GM12892 (cell line): ENCODE measurements around the gene SETD3.

Experiments
- POLR2A ChIP-seq: IDR thresholded peaks from 2 replicates; pipeline ENCODE4 v1.6.1; 2011; ENCODE audit warnings: low read depth, low read length, control low read depth
- POLR2AphosphoS5 ChIP-seq: IDR thresholded peaks from 2 replicates; pipeline ENCODE4 v1.6.1; 2011; ENCODE audit warnings: low read depth, low read length, control low read depth

- TF ChIP-seq POLR2A: no peak
- TF ChIP-seq POLR2AphosphoS5: no peak
These were observed 48.2 kb downstream of the SETD3 start for GRCh38 chr14:99432485-99432884.
